Osteocyte (in vitro differentiated cells): ENCODE measurements around the gene TOR1A. TPM values are rescaled to one million over a fixed set of nuclear protein-coding genes. Genes with fewer than 3 reads are reported as not detected.

ENCODE experiments used
- DNase-seq: peaks from one replicate; pipeline ENCODE4 v3.0.0; 2021; ENCODE audit warnings: mixed read lengths; ENCODE audit not compliant: unreplicated experiment; ENCODE audit errors: extremely low spot score
- H3K27ac Mint-ChIP-seq: one replicate; pipeline ENCODE4 v1.8.0; 2021; ENCODE audit warnings: mild to moderate bottlenecking, mixed read lengths; ENCODE audit not compliant: unreplicated experiment
- H3K27me3 Mint-ChIP-seq: one replicate; pipeline ENCODE4 v1.8.0; 2021; ENCODE audit warnings: mixed read lengths; ENCODE audit not compliant: unreplicated experiment
- H3K36me3 Mint-ChIP-seq: one replicate; pipeline ENCODE4 v1.8.0; 2021; ENCODE audit warnings: mixed read lengths; ENCODE audit not compliant: unreplicated experiment
- H3K4me1 Mint-ChIP-seq: one replicate; pipeline ENCODE4 v1.8.0; 2021; ENCODE audit warnings: mixed read lengths; ENCODE audit not compliant: unreplicated experiment
- H3K4me3 Mint-ChIP-seq: one replicate; pipeline ENCODE4 v1.8.0; 2021; ENCODE audit warnings: mild to moderate bottlenecking, moderate library complexity, mixed read lengths; ENCODE audit not compliant: unreplicated experiment
- H3K9me3 Mint-ChIP-seq: one replicate; pipeline ENCODE4 v1.8.0; 2021; ENCODE audit warnings: mixed read lengths; ENCODE audit not compliant: unreplicated experiment
- total RNA-seq: library from RNA; stranded (reverse); gene quantifications from 2 replicates; pipeline ENCODE4 v1.2.1, GENCODE V29; 2021
- TF ChIP-seq, protein P1 (sequence below): fragments of 200-600 bp; sonication (generic); IDR thresholded peaks from 2 replicates; pipeline ENCODE4 v1.5.0; 2021; ENCODE audit warnings: antibody characterized with exemption, mild to moderate bottlenecking, moderate library complexity

The TOR1A gene
- total RNA-seq, 1 donor from 2014 or later = 46.1 TPM

DNA sequence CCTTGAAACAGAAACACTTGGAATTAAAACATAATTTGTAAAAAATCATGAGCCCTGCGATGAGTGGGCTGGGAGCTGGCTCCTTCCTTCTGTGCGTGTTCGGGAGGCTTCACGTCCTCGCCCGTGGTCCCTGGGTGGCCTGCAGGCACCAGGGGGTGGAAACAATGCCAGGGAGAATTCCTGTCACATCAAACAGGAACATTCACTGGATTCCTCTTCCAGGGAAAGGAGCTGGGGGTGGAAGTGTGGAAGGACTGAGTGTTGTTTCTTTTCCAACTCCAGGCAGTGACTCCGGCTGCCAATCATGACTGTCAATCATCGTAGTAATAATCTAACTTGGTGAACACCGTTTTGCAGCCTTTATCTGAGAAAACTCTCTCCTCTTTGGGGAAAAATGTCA lies 10.3 kb downstream of the TOR1A start:
- TF ChIP-seq, protein P1, sequence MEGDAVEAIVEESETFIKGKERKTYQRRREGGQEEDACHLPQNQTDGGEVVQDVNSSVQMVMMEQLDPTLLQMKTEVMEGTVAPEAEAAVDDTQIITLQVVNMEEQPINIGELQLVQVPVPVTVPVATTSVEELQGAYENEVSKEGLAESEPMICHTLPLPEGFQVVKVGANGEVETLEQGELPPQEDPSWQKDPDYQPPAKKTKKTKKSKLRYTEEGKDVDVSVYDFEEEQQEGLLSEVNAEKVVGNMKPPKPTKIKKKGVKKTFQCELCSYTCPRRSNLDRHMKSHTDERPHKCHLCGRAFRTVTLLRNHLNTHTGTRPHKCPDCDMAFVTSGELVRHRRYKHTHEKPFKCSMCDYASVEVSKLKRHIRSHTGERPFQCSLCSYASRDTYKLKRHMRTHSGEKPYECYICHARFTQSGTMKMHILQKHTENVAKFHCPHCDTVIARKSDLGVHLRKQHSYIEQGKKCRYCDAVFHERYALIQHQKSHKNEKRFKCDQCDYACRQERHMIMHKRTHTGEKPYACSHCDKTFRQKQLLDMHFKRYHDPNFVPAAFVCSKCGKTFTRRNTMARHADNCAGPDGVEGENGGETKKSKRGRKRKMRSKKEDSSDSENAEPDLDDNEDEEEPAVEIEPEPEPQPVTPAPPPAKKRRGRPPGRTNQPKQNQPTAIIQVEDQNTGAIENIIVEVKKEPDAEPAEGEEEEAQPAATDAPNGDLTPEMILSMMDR = no peak
- DNase-seq = no peak
- Mint-ChIP-seq H3K9me3 (no peaks in the 10 kb centered on the region), H3K36me3 (peaks cover 47% of the 10 kb centered on the region), H3K4me3 (no peak overlapping the region), H3K27ac (no peak overlapping the region), H3K27me3 (no peaks in the 10 kb centered on the region), H3K4me1 (peaks cover 2% of the 10 kb centered on the region)

DNA sequence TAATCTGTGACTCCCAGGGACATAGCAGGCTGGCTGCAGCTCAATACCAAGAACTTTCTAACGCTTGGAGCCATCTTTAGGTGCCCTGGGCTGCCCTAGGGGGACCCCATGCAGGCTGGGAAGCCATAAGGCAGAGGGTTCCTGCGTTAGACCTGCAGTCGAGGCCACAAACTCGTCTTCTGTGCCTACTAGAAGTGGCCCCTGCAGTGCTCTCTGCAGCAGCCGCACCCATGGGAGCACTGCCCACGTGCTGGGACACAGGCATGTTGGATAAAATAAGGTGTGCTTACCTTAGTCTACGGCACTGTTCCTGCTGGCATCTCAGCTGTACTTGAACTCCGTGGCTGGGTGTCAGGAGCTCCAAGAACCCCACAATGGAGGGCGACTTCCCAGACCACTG lies 11.6 kb downstream of the TOR1A start:
- Mint-ChIP-seq H3K9me3 (no peaks in the 10 kb centered on the region), H3K27ac (no peak overlapping the region), H3K27me3 (no peaks in the 10 kb centered on the region), H3K4me1 (peaks cover 2% of the 10 kb centered on the region), H3K36me3 (peaks cover 45% of the 10 kb centered on the region), H3K4me3 (no peak overlapping the region)
- no peak for DNase-seq
- TF ChIP-seq, protein P1 = no peak

DNA sequence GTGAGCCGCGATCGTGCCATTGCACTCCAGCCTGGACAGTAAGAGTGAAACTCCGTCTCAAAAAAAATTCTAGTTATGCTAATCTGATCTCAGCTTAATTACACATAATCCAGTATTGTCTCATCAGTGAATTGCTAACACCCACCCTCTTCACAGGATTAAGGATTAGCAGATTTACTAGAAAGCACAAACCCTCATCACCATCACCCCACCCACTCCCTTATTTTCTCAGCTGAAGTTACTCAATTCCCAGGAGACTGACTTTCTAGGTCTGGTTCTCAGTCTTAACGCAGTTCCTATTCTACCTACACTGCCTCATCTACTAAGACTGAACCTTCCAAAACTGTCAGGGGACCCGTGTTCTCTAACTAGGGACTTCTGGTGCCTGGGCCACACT lies 12.0 kb downstream of the TOR1A start:
- Mint-ChIP-seq H3K9me3 (no peaks in the 10 kb centered on the region), H3K4me3 (no peak overlapping the region), H3K4me1 (peaks cover 2% of the 10 kb centered on the region), H3K36me3 (peaks cover 45% of the 10 kb centered on the region), H3K27me3 (no peaks in the 10 kb centered on the region), H3K27ac (no peak overlapping the region)
- no peak for DNase-seq
- TF ChIP-seq, protein P1 = no peak

DNA sequence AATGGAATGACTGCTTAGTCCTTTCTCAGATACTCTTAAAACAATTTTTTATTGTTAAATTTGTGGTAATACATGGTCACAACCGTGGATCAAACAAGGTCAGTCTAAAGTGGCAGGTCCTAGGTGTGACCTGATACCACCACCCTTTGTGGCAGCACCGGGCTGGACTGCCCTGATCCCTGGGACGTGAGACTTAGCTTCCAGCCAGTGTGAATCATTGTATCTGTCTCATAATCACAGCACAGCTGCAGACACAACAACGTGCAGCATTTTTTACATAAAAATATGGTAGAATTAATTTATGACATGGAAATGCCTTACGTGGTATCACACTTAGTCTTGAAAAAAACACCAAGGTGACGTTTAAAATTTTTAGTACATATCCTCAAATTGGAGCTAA lies 13.1 kb downstream of the TOR1A start:
- no peak for DNase-seq
- no peaks in the 10 kb centered on the region for H3K9me3 Mint-ChIP-seq
- TF ChIP-seq, protein P1 = no peak
- H3K4me3 Mint-ChIP-seq = no peak overlapping the region
- peaks cover 45% of the 10 kb centered on the region for H3K36me3 Mint-ChIP-seq
- H3K27ac Mint-ChIP-seq = no peak overlapping the region
- H3K4me1 Mint-ChIP-seq = peaks cover 2% of the 10 kb centered on the region
- no peaks in the 10 kb centered on the region for H3K27me3 Mint-ChIP-seq

DNA sequence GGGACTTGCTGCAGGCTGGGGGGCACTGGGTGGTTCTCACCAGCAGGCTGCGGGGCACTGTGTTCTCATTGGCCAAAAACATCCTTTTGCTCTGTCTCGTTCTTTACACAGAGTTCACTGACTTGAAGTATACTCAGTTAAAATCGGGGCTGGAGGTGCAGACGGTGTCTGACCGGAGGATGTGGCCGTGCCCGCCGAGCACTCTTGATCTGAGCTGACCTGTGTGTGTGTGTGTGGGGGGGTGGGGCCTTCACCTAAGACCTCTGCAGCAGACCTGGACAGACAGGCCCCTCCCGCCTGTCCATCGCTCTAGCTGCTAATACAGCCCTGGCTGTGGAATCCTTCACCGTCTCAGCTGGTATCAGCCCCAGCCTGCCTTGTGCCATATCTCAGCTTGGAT lies 13.8 kb downstream of the TOR1A start:
- Mint-ChIP-seq H3K36me3 (peaks cover 44% of the 10 kb centered on the region), H3K4me3 (no peak overlapping the region), H3K27ac (no peak overlapping the region), H3K4me1 (peaks cover 2% of the 10 kb centered on the region), H3K9me3 (no peaks in the 10 kb centered on the region), H3K27me3 (no peaks in the 10 kb centered on the region)
- TF ChIP-seq, protein P1 = no peak
- DNase-seq = no peak
